GM11168 (cell line): ENCODE data around the gene TMEM221.

Source experiments
- in situ Hi-C: fragments of 300-500 bp; cut with MboI; formaldehyde crosslinking; loops from one replicate; pipeline ENCODE4 v1.12.0; 2022; ENCODE audit warnings: low sequenced_read_pairs; ENCODE audit not compliant: unreplicated experiment

Gene TMEM221

GRCh38 chr19:17448131-17448967 lies at the start of gene TMEM221:
TMEM221 (minus strand) TSS chr19:17448668; CDS start chr19:17448462, 206 bp downstream.
- in situ Hi-C loops = no loop called here

GRCh38 chr19:17497149-17497798 lies 48.8 kb upstream of the TMEM221 start:
- in situ Hi-C loops = no loop called here

GRCh38 chr19:17496337-17496997 lies 48.0 kb upstream of the TMEM221 start:
- in situ Hi-C loops = no loop called here

GRCh38 chr19:17495639-17496296 lies 47.3 kb upstream of the TMEM221 start:
- in situ Hi-C loops = no loop called here

GRCh38 chr19:17491287-17491686 lies 42.8 kb upstream of the TMEM221 start:
- in situ Hi-C loops = no loop called here

DNA sequence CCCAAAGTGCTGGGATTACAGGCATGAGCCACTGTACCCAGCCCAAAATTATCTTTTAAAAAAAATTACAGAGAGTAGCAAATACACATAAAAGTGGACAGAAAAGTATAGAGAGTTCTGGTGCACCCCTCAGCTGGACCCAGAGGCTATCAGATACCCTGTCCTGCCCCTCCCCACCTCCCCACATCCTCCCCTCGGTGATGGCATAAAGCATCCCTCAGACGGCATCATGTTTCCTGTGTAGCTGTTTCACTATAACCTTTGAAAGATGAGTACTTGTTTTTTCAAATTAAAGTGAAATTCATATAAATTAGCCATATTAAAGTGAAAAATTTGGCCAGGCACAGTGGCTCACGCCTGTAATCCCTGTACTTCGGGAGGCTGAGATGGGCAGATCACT lies 41.9 kb upstream of the TMEM221 start:
- in situ Hi-C loops = no loop called here

GRCh38 chr19:17489392-17490030 lies 41.0 kb upstream of the TMEM221 start:
- in situ Hi-C loops = no loop called here

GRCh38 chr19:17488593-17489391 lies 40.3 kb upstream of the TMEM221 start:
- in situ Hi-C loops = no loop called here

GRCh38 chr19:17487284-17488121 lies 39.0 kb upstream of the TMEM221 start:
- in situ Hi-C loops = no loop called here

GRCh38 chr19:17486545-17487240 lies 38.2 kb upstream of the TMEM221 start:
- in situ Hi-C loops = no loop called here

GRCh38 chr19:17484520-17485185 lies 36.2 kb upstream of the TMEM221 start:
- in situ Hi-C loops = no loop called here

GRCh38 chr19:17483605-17484002 lies 35.1 kb upstream of the TMEM221 start:
- in situ Hi-C loops = no loop called here

DNA sequence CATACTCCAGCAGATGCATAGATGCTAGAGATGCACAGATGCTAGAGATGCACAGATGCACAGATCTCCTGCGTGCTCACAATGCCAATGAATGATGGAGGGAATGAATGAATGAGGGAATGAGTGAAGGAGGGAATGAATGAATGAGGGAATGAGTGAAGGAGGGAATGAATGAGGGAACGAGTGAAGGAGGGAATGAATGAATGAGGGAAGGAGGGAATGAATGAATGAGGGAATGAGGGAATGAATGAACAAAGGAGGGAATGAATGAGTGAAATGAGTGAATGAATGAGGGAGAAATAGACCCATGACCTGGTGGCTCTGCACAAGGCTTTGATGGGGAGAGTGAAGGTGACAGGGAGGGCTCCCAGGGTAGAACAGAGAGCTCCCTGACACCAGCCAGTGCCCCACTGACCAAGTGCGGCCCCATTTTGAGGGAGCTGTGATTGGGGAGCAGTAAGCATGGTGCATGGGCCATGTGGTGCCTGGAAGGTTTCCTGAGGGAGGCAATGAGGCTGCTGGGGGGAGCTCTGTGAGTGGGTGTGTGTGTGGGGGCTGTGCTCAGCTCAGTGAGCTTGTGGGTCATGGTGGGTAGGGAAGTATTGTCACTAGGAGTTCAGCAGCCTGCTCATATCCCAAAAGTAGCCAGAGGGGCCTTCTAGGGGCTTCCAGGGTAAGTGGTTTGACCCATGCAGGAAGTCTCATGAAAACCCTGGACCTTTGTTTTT lies 34.6 kb upstream of the TMEM221 start:
- in situ Hi-C loops = no loop called here

- in situ Hi-C loops = no loop called here
Observed at GRCh38 chr19:17481986-17482385, 33.5 kb upstream of the TMEM221 start.

DNA sequence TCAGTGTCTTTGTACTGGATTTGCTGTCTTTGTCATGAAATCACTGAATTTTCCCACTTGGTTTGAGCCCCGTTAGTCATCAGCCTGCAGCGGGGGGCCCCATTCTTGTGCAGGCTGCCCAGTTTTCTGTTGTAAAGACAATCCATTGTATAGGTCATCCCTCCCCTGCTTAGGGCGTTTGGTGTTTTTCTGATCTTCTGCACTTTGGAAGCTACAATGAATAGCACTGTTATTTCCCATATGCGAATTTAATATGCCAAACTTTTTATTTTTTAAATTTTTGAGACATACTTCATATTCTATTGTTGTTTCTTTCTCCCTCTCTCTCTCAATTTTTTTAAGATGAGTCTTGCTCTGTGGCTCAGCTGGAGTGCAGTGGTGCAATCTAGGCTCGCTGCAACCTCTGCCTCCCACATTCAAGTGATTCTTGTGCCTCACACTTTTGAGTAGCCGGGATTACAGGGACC lies 30.9 kb upstream of the TMEM221 start:
- in situ Hi-C loops = no loop called here

- in situ Hi-C loops = no loop called here
Observed at GRCh38 chr19:17475541-17476115, 27.2 kb upstream of the TMEM221 start.
